Activated CD4-positive, alpha-beta T cell treated with anti-CD3 and anti-CD28 coated beads for 1 hour (primary cell): ENCODE results near the gene ITGA11.
"Not testable (repeated sequence)": the region's sequence is repeated elsewhere in the genome, so short reads cannot be mapped to it uniquely, and the experiment has no call there.

Experiments
- DNase-seq: peaks from one replicate; pipeline ENCODE4 v3.0.0-alpha.2; 2020

The ITGA11 gene

GRCh38 chr15:68407886-68408881 is 23.8 kb downstream of the ITGA11 start:
- DNase-seq: no peak

DNA sequence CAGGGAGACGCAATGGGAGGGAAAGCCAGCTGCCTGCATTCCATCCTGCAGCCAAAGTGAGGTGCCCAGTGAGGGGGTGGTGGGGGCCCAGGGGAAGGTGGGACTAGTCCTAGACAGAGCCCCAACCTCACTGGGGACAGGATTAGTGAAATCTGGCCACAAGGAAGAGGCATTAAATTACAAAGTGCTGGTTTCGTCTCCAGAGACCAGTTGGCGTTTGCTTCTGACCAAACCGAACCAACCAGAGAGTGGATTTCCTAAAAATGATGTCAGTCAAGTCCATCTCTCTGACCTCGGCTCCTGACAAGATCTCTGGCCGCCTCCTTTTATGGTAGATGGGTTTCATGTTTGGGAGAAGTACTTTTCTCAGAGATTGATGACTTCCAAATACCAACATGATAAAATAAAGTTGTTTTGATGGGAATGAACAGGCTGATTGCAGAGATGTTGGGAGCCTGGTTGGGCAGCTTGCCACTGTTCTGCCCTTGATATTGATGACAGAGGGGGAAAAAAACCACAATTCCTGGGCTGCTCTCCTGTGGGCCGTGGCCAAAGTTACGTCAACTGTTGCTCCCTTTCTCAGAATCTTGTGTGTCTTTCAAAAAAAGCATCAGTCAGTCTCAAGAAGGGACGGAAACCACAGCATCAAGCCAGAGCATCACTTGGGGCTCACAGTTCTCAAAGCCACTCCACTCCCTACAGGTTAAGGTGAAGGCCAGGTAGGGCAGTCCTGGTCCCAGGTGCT is 24.6 kb downstream of the ITGA11 start:
- DNase-seq: no peak

DNA sequence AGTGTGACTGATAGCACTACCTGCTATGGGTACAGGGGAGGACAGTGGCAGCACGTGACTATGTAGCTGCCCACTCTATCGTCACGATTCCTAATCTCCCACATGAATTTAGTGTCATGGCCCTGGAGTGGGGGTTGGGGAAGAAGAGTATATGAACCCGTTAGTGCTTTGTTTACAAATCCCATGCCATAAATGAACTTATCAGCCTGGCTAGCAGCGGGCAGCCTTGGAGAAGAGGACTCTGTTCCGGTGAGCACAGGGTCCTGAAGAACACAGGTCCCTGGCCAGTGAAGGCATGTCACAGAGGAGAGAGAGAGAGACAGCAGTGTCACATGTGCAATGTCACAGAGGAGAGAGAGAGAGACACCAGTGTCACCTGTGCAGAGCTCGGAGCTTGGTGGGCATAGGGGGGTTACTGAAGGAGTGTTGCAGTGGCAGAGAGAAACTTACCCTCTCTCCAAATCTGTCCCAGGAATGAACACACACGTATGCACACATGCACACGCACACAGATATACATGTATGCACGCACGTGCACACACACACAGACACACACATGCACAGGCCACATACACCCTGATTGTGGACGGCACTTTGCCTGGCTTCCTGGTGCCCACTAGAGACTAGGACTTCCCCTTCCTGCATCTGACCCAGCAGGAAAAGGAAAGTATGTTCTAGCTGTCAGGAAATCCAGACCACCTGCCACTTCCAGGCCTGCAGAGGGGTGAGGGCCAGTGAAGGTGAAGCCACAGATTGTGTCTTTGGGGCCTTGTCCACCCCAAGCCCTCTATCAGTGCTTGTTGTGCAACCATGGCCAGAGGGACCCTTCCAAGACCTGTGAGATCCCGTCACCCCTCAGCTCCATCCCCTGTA is 26.3 kb downstream of the ITGA11 start:
- no peak for DNase-seq

DNA sequence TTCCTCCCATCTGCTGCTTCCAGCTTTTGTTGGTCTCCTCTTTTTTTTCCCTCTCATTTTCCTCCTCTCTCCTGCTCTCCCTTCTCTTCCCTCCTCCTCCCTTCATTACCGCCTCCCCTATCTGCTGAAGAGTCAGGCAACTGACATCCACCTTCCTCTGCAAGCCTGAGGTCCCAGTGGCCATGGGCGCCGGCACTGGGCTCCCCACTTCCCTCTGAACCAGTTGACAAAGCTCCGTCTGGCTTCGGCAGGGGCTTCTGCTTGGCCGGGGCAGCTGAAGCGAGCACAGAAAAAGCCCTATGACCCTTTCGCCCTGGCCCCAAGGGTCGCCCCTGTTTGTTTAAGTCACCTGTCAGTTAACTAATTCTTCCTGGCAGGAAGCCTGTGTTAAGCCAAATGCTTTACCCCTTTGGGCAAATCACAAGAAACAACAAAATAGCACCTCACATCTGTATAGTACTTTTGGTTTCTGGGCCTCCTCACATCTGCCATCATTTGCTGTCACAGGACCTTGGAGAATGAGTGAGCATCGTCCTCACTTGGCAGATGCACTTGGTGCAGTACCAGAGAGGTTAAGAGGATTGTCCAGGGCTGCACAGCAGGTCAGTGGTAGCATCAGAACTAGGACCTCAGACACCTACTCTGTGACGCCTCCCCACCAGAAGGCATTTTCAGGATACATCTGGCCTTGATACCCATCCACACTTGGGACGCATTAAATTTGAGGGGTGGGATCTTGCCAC is 27.7 kb downstream of the ITGA11 start:
- no peak for DNase-seq

DNA sequence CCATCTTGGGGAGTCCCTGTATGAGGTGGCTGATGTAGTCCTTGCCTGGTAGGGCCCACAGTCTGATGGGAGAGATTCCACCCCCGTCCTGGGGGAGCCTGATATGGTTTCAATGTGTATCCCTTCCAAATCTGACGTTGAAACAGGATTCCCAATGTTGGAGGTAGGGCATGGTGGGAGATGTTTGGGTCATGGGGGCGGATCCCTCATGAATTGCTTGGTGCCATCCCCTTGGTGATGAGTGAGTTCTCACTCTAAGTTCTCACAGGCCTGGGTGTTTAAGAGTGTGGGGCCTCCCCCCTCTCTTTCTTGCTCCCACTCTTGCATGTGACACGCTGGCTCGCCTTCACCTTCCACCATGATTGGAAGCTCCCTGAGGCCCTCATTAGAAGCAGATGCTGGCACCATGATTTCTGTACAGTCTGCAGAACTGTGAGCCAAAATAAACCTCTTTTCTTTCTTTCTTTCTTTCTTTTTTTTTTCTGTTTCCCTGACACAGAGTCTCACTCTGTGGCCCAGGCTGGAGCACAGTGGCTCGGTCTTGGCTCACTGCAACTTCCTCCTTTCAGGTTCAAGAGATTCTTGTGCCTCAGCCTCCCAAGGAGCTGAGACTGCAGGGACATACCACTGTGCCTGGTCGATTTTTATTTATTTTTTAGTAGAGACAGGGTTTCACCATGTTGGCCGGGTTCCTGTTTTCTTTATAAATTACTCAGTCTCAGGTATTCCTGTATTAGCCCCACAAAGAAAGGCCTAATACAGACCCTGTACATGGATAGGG is 28.6 kb downstream of the ITGA11 start:
- DNase-seq: no peak

GRCh38 chr15:68402432-68403160 is 29.4 kb downstream of the ITGA11 start:
- no peak for DNase-seq

- DNase-seq: no peak
Measured at GRCh38 chr15:68401496-68402431, 30.2 kb downstream of the ITGA11 start.

DNA sequence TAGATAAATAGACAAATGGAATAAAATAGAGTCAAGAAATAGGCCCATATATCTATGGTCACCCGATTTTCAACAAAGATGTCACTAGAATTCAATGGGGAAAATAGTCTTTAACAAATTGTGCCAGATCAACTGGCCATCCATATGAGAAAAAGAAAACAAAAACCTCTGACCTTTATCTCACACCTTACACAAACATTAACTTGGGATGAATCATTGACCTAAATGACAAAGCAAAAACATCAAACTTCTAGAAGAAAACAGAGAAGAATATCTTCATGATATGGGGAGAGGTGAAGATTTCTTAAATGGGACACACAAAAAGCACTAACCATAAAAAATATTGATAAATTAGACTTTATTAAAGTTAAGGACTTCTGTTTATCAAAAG is 31.9 kb downstream of the ITGA11 start:
- no peak for DNase-seq

DNA sequence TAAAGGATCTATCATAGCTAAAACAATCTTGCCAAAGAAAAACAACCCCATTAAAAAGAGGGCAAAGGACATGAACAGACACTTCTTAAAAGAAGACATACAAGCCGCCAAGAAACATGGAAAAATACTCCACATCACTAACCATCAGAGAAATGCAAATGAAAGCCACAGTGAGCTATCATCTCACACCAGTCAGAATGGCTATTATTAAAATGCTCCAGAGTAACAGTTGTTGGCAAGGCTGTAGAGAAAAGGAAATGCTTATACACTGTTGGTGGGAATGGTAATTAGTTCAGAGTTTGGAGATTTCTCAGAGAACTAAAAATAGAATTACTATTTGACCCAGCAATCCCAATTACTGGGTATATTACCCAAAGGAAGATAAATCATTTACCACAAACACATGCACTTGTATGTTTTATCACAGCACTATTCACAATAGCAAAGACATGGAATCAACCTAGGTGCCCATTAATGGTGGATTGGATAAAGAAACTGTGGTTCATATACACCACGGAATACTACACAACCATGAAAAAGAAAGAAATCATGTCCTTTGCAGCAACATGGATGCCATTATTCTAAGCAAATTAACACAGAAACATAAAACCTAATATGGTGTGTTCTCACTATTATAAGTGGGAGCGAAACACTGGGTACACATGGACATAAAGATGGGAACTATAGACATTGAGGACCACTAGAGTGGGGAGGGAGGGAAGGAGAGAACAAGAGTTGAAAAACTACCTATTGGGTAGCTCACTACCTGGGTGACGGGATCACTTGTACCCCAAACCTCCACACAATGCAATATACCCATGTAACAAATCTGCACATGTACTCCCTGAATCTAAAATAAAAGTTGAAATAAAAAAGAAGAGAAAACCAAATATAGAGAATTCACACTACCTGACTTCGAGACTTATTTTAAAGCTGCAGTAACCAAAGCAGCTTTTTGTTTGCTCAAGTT is 32.6 kb downstream of the ITGA11 start:
- DNase-seq: no peak

- not testable (repeated sequence) for DNase-seq
Measured at GRCh38 chr15:68397999-68398398, 34.0 kb downstream of the ITGA11 start.

- DNase-seq: no peak
Measured at GRCh38 chr15:68396068-68396467, 35.9 kb downstream of the ITGA11 start.

- DNase-seq: no peak
Measured at GRCh38 chr15:68391121-68391520, 40.8 kb downstream of the ITGA11 start.

DNA sequence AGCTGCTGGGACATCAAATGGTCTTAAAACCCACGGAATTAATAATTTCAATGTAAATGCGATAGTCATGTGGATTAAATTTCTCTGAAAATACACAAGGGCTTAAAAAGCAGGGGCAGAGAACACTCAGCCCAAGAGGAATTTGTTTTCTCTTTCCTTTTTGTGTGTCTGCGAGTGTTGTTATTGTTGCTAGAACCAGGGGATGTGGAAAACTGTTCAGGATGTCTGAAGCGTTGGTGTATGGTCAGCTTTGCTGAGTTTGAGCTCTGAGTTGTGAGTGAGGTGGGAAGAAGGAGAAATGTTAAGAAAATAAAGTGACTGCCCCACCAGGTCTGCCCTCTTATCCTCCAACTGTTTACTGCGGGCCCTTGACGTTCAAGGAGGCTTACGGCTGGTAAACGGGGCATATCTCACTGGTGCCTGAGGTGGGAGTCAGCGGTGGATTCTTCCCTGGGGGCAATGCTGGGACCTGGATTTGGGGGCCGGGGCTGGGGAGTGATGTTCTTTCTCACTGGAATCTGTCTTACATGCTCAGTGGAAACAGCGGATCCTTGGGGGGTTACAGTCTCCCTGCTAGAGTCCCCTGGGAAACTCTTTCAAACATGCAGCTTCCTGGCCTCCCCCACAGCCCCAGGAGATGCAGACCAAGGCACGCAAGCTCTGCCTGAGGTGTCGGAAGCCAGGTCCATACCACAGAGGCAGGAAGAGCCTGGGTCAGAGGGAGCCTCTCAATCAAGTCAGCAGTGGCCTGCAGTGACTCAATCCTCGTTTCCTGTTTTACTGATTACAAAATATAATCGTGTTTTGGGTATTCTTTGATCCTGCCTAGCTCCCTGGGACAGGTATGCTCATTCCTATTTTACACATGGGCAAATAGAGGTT is 41.8 kb downstream of the ITGA11 start:
- no peak for DNase-seq

GRCh38 chr15:68389041-68389930 is 42.7 kb downstream of the ITGA11 start:
- DNase-seq: no peak

GRCh38 chr15:68387381-68388143 is 44.4 kb downstream of the ITGA11 start:
- DNase-seq: no peak
